ENCODE results near the gene ZSWIM4.

Gene ZSWIM4

DNA sequence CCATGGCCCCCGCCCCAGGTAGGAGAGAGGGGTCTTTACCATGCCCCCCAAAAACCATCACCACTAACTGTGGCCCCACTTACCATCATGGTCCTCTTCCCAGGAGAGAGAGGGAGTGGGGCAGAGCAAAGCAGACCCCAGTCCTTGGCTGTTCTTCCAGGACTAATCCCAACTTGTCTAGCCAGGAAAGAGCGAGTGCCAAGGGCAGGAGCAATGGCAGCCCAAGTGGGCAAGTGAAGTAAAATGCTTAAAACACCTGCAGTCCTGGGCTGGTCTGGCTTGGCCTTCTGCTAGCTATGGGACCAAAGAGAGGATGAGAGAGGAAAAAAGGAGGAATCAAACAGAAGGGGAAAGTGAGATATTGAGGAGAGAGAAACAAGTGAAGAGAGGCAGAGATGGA is 17.9 kb downstream of the ZSWIM4 start:
- DNase-seq, result no peak

DNA sequence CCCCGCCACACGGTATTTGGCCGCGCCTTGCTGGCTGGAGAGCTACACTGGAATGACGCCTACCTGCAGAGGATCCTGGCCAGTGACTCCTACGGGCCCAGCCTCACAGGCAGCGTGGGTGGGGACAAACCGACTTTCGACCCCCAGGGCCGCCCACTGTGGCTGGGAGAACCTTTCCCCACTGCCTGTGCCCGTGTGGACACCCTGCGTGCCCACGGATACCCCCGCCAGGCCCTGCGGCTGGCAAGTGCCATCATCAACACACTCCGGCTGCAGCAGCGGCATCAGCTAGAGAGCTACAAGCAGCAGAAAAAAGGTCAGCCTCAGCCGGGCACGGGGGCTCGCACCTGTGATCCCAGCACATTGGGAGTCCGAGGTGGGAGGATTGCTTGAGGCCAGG is 19.3 kb downstream of the ZSWIM4 start:
- DNase-seq, result no peak

DNA sequence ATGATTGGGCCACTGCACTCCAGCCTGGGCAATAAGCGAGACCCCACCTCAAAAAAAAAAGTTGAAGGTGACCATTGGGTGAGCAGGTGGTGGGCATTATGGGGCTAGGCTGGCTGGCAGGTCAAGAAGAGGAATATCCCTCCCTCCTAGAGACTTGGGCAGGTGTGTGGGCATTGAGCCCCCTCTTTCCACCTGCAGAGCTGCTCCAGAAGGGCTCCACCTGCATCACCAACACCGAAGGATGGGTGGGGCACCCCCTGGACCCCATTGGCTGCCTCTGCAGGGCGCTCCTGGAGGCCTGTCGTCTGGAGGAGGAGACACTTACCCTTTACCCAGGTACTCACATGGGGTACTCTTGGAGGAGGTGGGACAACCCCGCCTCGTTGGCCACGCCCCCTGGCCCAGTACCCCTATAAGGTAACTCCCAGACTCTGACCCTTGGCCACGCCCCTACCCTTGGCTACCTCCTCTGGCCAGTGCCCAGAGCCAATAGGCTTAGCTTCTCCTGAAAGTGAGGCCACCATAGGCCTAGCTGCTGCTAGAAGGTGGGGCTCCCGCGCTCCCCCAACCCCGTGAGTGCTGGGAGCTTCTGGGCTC is 21.9 kb downstream of the ZSWIM4 start:
- DNase-seq, result no peak

DNA sequence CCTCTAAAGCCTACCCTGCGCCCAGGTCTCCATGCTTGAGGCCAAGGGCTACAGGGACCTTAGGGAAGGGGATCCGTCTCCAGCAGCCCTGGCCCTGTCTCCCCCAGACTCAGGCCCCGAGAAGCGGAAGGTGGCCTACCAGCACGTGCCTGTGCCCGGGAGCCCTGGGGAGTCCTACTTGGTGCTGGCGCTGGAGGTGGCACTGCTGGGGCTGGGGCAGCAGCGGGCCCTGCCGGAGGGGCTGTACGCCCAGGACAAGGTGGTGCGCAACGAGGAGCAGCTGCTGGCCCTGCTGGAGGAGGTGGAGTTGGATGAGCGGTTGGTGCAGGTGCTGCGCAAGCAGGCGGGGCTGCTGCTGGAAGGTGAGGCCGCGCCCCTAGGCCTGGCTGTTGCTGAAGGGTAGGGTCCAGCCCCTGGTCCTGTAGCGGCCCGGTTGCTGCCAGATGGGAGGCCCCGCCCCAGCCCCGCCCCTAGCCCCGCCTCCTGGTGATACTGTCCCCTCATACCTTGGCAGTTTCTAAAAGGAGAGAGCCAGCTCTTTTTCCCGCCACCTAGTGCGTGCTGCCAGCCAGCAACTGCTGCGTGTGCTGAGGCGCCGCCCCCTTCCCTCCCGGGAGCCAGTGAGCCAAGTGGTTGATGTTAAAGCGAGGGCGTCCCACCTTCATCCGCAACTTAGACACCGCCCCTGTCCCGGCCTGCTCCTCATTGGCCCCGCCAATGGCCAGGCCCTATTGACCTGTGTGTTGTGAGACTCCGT is 22.6 kb downstream of the ZSWIM4 start:
- DNase-seq, result no peak

DNA sequence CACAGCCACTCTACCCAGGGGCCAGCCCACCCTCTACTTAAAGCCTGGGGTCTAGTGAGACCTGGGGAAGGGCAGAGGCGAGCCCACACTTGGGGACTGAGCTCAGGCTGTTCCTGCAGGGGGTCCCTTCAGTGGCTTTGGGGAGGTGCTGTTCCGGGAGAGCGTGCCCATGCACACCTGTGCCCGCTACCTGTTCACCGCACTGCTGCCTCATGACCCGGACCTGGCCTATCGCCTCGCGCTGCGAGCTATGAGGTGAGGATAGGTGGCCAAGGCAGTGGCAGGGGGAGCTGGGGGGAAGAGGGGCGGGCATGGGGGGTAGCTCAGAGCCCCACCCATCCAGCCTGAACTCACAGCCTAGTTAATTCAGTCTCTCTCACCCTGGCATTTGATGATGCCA is 24.0 kb downstream of the ZSWIM4 start:
- DNase-seq, result no peak

DNA sequence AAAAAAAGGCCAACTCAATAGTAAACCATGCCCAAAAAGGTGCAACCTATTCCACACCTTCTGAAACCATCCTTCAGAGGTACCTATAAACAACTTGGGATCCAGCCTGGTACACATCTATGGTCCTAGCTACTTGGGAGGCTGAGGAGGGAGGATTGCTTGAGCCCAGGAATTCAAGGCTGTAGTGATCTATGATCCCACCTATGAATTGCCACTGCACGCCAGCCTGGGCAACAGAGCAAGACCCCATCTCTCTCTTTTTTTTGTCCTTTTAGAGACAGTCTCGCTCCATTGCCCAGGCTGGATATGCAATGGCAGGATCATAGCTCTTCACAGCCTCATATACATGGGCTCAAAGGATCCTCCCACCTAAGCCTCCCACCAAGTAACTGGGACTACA is 26.0 kb downstream of the ZSWIM4 start:
- DNase-seq, result no peak

DNA sequence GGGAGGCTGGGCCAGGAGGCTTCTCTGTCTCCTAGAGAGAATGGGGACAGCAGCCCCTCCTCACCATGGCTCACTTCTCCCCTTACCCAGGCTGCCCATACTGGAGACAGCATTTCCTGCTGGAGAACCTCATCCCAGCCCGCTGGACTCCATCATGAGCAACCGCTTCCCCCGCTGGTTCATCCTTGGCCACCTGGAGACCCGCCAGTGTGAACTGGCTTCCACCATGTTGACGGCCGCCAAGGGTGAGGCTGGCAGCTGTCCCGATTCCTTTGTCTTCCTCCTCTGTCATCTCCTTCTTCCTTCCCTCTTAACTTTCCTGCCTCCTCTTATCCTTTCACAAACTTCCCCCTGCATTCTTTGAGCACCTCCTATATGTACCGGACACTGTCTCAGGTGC is 28.0 kb downstream of the ZSWIM4 start:
- DNase-seq, result no peak

DNA sequence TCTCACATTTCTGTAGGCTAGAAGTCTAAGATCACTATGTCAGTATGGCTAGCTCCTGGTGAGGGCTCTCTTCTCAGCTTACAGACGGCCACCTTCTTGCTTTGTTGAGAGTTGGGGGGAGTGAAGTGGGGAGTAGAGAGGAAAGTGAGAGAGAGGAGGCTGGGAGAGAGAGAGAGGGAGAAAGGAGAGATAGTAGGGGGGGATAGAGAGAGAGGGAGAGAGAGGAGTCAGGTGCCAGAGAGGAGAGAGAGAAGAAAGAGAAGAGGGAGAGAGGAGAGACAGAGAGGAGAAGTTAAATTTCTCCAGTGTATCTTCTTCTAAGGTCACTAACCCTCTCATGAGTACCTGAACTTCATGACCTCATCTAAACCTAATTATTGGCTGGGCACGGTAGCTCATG is 28.7 kb downstream of the ZSWIM4 start:
- DNase-seq, result no peak

DNA sequence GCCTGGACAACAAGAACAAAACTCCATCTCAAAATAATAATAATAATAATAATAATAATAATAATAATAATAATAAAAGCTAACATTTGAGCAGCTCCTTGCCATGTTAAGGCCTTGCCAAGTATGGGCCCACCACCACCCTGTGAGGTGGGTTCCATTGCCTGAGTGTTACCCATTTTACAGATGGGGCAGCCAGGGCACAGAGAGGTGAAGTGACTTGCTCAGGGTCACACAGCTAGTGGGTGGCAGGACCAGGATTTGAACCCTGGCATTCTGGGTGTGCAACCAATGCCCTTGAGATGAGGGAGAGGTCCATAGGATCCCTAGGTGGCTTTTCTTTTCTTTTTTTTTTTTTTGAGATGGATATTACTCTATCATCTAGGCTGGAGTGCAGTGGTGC is 29.5 kb downstream of the ZSWIM4 start:
- DNase-seq, result no peak

DNA sequence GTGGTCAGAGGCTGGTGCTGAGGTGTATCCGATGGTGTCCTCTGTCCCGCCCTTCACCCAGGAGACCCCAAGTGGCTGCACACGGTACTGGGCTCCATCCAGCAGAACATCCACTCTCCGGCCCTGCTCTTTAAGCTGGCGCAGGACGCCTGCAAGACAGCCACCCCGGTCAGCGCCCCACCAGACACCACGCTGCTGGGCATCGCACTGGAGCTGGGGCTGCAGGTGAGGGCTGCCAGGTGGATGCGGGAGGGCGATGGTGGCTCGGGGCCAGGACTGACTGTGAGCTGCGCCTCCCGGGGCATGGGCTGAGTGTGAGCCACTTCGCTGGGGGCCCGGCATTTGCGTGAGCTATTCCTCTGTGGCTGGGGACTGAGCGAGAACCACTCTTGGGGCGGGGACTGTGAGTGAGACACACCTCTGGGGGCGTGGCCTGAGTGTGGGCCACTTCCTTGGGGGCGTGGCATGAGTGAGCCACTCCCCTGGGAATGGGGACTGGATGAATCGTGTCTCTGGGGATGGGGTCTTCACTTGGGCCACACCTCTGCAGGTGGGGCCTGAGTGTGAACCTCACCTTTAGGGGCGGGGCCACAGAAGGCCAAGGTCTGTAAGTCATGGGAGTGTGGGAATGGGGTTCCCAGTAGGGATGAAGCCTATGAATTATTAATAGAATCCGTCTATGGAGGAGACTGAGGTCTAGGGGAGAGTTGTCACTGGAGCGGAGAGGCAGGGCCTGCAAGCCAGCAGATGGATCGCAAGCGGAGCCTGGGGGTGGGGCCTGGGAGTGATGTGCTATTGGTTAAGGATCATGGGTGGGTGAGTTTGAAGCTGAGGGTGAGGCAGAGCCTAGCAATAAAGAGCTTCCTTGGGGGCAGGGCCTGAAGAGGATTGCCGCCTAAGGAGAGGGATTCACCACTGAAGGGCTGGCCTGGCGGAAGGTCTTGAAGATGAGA is 30.5 kb downstream of the ZSWIM4 start:
- DNase-seq, result no peak

DNA sequence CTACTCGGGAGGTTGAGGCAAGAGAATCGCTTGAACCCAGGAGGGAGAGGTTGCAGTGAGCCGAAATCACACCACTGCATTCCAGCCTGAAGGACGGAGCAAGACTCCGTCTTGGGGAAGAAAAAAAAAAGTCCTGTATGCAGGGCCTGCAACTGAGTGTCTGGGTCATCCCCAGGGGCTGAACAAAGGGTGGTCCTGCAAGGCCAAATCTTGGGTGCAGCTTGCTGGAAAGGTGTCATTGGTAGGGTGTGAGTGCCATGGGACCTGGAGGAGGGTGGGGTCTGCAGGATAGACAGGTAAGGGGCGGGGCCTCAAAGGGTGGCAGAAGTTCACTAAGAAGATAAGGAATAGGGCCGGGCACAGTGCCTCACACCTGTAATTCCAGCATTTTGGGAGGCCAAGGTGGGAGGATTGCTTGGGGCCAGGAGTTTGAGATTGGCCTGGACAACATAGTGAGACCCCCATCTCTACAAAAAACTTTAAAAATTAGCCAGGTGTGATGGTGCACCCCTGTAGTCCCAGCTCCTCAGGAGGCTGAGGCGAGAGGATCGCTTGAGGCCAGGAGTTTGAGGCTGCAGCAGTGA is 31.5 kb downstream of the ZSWIM4 start:
- DNase-seq, result no peak

DNA sequence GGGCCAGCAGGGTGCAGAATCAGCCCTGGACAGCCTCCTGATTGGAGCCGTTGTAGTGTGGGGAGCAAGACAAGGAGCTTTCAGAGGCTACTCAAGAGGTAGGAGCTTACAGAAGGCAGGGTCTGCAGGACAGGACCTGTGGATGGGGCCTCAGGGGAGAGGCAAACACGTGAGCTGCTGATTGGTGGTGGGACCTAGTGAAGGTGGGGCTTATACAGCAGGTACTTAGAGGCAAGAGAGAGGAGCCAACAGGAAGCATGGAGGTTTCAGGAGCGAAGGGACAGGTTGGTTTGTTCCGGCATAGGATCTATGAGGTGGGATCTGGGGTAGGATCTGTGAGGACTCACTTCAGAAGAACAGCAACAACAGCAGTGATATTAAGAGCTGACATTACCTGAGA is 32.4 kb downstream of the ZSWIM4 start:
- DNase-seq, result no peak

DNA sequence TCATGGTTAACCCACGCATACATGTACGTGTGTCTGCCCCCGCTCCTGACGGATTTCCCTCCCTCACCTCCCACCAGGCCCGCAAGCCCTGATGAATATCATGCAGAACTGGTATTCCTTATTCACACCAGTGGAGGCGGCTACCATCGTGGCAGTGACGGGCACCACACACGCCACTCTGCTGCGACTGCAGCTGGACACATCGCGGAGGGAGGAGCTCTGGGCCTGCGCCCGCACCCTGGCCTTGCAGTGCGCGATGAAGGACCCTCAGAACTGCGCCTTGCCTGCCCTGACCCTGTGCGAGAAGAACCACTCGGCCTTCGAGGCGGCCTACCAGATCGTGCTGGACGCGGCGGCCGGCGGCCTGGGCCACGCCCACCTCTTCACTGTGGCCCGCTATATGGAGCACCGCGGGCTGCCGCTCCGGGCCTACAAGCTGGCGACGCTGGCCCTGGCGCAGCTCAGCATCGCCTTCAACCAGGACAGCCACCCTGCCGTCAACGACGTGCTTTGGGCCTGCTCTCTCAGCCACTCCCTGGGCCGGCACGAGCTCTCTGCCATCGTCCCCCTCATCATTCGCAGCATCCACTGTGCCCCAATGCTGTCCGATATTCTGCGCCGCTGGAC is 35.0 kb downstream of the ZSWIM4 start:
- no peak for DNase-seq

DNA sequence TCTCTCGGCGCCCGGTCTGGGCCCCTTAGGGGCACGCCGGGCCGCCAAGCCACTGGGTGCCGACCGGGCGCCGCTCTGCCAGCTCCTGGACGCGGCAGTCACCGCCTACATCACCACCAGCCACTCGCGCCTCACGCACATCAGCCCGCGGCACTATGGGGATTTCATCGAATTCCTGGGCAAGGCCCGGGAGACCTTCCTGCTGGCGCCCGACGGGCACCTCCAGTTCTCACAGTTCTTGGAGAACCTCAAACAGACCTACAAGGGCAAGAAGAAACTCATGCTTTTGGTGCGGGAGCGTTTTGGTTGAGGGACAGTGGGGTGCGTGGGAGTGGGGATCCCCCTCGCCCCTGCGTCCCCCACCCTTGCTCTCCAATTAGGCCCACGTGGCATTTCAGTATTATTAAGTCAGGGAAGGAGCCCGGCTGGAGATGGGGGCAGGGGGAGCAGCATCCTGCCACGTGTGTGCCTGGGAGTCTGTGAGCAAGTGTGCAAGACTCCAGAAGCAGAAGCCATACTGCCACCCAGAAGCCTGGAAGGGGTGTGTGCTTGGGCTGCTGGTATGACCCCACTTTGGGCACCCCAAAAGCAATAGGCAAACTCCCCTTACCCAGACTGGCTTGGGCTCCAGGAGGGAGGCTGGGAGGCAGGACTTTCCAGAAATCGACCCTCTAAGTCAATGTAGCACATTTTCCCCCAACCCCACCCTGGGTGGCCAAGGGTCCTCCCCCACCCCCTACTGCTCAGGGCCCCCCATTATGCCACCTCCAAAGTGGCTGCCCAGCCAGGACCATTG is 35.7 kb downstream of the ZSWIM4 start:
- no peak for DNase-seq

DNA sequence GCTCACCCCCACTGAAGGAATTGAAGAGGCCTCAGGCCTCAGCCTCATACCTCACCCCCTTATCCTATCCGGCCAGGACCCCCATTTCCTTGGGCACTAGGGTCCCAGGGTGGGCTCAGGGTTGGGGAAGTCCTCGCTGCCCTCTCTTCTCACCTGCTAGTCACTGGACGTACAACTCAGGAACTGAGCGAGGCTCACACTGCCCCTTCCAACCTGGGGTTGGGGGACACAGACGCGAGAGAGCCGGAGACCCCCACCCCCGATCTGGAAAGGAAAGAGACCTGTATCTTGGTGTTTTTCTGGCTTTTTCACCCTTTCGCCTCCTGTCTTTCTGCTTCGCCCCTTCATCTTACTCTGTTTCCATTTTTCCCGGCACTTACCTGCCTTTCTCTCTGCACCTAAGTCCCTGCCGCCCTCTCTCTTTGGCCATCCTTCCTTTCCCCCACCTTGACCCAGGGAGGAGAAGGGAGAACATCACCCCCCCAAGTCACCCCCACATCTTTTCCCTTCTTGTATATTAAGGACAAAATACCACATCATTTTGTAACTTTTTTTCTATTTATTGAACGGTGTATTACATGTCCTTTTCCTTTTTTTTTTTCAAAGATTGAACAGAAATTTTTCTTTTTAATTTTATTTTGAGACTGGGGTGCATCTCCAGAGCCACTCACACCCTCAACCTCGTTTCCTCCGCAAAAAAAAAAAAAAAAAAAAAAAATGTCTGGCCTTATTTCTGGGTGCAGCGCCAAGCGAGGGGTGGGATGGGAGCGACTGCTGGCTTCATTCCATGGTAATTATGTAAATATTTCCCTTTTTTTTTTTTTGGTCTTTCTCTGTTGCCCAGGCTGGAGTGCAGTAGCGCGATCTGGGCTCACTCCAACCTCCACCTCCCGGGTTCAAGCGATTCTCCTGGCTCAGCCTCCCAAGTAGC is 36.6 kb downstream of the ZSWIM4 start:
- DNase-seq, result no peak

DNA sequence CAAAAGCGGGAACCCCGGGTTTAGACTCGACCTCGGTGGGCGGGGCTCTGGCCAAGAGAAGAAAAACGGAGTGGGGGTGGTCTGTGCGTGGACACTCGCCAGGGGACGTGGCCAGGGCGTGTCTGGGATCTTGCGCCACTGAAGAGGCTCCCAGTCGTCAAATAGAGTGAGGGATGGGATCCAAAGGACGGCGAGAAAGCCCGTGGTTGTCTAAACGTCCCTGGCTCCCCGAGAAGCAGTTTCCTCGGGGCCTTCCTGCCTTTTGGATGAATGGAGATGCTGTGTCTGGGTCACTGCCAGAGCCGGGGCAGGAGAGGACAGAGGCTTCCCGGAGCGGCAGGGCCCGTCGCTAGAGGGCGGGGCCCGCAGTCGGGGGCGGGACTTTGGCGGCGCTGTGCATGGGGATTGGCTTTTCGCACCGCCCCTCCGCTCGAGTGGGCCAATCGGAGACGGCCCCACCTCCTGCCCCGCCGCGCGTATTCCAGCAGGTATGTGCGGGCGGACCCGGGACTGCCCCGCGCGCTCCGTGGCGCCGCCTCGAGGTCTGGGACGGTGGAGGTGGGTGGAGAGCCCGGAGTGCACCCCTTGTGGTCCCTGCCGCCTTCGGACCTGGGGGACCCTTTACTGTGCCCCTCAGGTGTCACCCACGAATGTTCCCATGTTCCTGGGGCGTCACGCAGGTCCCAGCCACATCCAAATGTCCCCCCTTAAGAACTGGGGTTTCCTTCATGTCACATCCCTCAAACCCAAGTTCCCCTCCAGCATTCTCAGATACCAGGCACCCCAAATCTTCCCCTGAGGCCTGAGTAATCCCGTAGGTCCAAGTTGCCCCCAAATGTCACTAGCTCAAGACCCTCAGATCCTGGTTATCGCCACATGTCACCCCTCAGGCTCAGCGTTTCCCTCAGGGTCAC is 38.3 kb downstream of the ZSWIM4 start:
- peak; percentile 82 for DNase-seq

DNA sequence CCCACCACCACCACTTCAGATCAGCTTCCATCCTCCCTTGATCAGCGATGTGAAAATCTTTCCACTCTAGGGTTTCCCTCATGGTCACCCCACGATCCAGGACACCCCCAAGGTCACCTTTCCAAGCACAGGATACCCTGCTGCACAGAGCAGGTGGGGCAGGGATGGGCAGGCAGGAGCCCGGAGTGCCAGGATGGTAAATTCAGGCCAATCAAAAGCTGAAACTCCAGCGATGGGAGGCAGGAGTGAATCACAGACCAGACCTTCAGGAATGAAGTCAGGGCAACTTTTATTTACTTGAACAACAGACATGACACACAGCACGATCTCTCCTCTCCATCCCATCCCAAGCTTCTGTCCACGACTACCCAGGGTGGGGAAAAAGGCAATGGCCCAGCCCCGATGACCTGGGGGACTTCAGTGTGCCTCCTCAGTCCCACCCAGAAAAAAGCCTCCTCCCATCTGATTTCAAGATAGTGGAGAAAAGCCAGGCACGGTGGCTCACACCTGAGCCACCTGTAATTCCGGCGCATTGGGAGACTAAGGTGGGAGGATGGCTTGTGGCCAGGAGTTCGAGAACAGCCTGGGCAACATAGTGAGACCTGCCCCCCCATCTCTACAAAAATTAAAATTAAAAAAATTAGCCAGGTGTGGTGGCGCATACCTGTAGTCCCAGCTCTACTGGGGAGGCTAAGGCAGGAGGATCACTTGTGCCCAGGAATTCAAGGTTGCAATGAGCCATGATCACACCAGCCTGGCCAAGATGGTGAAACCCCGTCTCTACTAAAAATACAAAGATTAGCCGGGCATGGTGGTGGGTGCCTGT is 39.2 kb downstream of the ZSWIM4 start:
- DNase-seq, result no peak

DNA sequence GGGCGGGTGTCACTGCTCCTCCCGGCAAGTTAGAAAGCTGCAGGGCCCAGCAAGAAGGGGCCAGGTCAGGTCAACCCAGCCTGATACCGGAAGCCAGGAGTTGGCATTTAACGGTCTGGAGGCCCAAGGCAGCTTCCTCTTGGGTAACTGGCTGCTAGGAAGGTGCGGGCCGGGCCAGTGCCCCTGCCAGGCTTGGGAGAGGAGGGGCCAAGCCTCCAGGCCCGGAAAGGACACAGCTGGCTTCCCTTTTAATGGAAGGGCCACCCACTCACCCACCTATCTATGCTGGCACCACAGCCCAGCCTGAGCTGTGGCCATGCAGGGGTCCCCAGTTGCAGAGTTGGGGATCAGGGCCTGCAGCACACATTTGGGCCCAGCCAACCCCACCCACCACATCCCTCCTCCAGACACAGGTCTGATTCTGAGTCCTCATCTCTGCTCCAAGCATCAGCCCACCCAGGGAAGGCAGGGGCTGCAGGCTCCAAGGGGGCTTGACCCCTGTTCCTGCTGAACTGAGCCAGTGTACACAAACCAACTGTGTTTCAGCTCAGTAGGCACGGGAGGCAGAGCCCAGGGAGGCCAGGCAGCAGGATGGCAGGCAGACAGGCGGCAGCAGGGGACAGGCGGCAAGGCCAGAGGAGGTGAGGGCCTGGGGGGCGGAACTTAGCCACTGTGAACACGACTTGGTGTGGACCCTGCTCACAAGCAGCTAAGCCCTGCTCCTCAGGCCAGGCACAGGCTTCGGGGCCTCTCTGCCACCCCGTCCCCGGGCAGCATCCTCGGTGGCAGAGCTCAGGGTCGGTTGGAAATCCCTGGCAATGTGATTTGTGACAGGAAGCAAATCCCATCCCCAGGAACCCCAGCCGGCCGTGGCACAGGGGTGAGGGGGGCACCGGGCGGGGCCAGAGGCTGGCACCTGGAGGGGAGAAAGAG is 40.8 kb downstream of the ZSWIM4 start:
- DNase-seq, result no peak

Measured in DMS 273 treated with DMSO at 0.1 percent for 48 hours (cell line).